ENCODE results near the gene ATXN3.
A peak's percentile ranks its signal among the peaks of the same experiment; 100 is the strongest.

ATXN3 gene

DNA sequence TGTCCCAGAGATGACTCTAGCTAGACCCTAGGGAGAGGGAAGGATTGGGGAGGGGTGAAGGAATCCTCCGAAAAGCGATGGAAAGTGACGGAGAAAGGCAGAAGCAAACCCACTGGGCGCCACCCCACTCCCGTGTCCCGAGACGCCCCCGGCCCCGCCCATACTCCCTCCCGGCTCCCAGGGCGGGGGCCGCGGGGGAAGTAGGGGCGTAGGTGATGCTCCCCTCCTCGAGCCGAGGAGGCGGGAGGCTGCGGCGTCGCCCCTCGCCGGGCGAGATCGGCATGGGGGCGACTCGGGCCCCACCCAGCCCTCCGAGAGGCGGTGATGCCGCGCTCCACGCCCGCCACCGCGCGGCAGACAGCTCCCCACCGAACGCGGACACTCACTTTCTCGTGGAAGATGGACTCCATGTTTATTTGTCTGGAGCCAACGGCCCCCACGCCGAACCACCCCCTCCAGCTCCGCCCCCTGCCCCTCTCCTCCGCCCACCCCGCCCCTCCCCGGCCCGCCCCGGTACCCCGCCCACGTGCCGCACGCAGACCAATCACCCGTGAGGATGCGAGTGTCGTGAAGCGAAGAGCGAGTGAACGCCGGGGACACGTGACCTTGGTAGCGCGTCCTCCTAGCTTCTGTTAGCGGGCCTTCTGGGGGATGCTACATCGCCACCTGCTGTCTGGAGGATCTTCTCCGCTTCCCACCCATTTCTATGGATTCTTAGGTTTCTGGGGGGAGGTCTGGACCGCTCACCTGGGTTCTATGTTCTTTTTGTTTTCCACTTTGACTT is at the start of gene ATXN3:
ATXN3 (minus strand) TSS at position 440 of the 784 bp plus-strand sequence; CDS start at position 410, 30 bp downstream.
- Histone ChIP-seq H3K4me1 (peaks cover 21 to 53% (median 31%) of the 10 kb centered on the region in 10 experiments), H3K9ac (peak within 1 kb of the TSS; percentile 84 to 97 (median 93)), H3K27me3 (no peaks in the 10 kb centered on the region), H3K4me3 (peak within 1 kb of the TSS; percentile 62 to 99 (median 86)), H4K20me1 (peaks cover 9 to 46% (median 32%) of the 10 kb centered on the region in 11 experiments; a peak in 17 of 22 replicates), H3K4me2 (peak within 1 kb of the TSS; percentile 70 to 97 (median 91)), H3K27ac (peak within 1 kb of the TSS; percentile 78 to 97 (median 92)), H3K36me3 (0 out of 22 replicates have a peak, but pooled peaks cover 0 to 3% (median 0%) of the 10 kb centered on the region in 11 experiments), H3K9me3 (replicated peaks in 1 of 11) (no peaks in the 10 kb centered on the region)
- no peak for TF ChIP-seq Cebpa-rat (IDR thresholded peaks at IDR 0.05)

DNA sequence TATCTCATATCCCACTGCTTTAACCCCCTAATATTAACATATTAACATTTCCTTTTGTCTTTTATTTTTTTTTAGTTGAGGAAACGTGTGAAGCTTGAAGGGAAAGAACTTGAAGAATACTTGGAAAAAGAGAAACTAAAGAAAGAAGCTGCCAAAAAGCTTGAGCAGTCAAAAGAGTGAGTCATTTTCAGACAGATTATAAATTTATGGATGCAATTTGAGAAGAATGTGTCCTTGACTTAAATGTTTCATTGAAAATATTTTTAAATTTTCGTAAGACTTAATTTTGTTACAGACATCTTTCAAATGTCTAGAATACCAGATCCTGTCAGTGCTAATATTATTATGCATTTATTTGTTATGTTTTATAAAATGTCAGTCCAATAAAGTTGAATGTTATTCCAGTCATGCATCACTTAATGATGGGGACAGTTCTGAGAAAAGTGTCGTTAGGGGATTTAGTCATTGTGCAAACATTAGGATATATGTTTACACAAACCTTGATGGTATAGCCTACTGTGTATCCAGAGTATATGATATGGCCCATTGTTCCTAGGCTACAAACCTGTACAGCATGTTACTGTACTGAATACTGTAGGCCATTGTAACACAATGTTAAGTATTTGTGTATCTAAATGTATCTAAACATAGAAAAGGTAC is 48.0 kb upstream of the ATXN3 start:
- Histone ChIP-seq H3K9ac (no peak overlapping the region), H3K36me3 (peaks cover 80 to 98% (median 91%) of the 10 kb centered on the region in 11 experiments), H4K20me1 (peaks cover 0 to 7% (median 0%) of the 10 kb centered on the region in 11 experiments; a peak in 2 of 22 replicates), H3K27ac (no peak overlapping the region), H3K4me2 (no peak overlapping the region), H3K27me3 (no peaks in the 10 kb centered on the region), H3K4me1 (no peaks in the 10 kb centered on the region), H3K9me3 (replicated peaks in 1 of 11) (no peaks in the 10 kb centered on the region), H3K4me3 (no peak overlapping the region)
- TF ChIP-seq Cebpa-rat (IDR thresholded peaks at IDR 0.05), result no peak

DNA sequence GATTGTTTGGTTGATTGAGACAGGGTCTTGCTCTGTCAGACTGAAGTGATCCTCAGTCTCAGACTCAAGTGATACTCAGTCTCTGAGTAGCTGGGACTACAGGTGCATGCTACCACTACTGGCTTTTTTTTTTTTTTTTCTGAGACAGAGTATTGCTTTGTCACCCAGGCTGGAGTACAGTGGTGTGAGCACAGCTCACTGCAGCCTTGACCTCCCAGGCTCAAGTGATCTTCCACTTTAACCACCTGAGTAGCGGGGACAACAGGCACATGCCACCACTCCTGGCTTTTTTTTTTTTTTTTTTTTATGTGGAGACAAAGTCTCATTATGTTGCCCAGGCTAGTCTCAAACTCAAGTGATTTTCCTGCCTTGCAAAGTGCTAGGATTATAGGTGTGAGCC is 47.2 kb upstream of the ATXN3 start:
- no peak overlapping the region for H3K4me3 ChIP-seq
- H3K36me3 ChIP-seq, result peaks cover 80 to 98% (median 91%) of the 10 kb centered on the region in 11 experiments
- no peaks in the 10 kb centered on the region for H3K9me3 ChIP-seq (replicated peaks in 1 of 11)
- peaks cover 0 to 6% (median 0%) of the 10 kb centered on the region in 11 experiments; a peak in 3 of 22 replicates for H4K20me1 ChIP-seq
- H3K27ac ChIP-seq, result no peak overlapping the region
- no peak for TF ChIP-seq Cebpa-rat (IDR thresholded peaks at IDR 0.05)
- H3K27me3 ChIP-seq, result no peaks in the 10 kb centered on the region
- no peak overlapping the region for H3K9ac ChIP-seq
- H3K4me1 ChIP-seq, result no peaks in the 10 kb centered on the region
- H3K4me2 ChIP-seq, result no peak overlapping the region

DNA sequence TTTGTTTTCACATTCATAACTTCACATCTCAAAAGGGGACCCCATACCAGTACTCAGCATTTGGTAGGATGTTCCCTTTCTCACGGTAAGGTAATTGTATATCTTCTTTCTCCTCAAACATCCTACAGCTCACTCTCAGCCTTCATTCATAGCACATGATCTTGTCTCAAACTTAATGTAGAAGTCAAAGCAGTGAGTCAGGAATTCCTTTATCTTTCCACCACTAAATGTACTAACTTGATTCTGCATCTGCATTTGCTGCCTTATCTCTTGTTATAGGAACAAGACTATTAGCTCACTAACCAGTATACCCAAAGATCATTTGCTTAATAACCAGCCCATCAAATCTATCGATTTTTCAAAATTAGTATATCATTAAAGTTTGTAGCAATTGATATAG is 38.3 kb upstream of the ATXN3 start:
- Histone ChIP-seq H3K36me3 (peaks cover 94 to 100% (median 98%) of the 10 kb centered on the region in 11 experiments), H3K9me3 (replicated peaks in 1 of 11) (no peaks in the 10 kb centered on the region), H3K4me1 (no peaks in the 10 kb centered on the region), H3K27me3 (no peaks in the 10 kb centered on the region), H3K9ac (no peak overlapping the region), H3K4me2 (no peak overlapping the region), H3K4me3 (no peak overlapping the region), H3K27ac (no peak overlapping the region), H4K20me1 (peaks cover 0 to 10% (median 0%) of the 10 kb centered on the region in 11 experiments; a peak in 8 of 22 replicates)
- no peak for TF ChIP-seq Cebpa-rat (IDR thresholded peaks at IDR 0.05)

DNA sequence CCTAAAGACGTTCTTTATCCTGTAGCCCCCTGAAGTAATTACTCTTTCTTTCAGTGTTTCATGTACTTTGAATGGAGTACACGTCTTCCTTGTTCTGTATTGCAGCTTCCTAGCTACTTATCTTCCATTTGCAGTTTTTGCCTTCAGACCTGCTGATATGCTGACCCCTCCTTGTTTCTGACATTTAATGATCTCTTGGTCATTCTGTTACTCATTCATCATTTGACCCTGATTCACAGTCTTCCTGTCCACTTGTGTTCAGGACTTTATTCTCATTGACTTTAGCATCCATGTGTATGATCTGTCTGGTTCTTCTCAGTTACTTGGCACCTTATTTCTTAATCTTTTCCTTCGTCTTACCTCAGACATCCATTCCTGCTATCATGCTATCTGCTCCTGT is 37.6 kb upstream of the ATXN3 start:
- peaks cover 0 to 10% (median 0%) of the 10 kb centered on the region in 11 experiments; a peak in 7 of 22 replicates for H4K20me1 ChIP-seq
- no peaks in the 10 kb centered on the region for H3K9me3 ChIP-seq (replicated peaks in 1 of 11)
- no peak overlapping the region for H3K27ac ChIP-seq
- H3K4me2 ChIP-seq, result no peak overlapping the region
- peaks cover 94 to 100% (median 98%) of the 10 kb centered on the region in 11 experiments for H3K36me3 ChIP-seq
- H3K4me1 ChIP-seq, result no peaks in the 10 kb centered on the region
- no peak overlapping the region for H3K9ac ChIP-seq
- no peak for TF ChIP-seq Cebpa-rat (IDR thresholded peaks at IDR 0.05)
- no peaks in the 10 kb centered on the region for H3K27me3 ChIP-seq
- H3K4me3 ChIP-seq, result no peak overlapping the region

DNA sequence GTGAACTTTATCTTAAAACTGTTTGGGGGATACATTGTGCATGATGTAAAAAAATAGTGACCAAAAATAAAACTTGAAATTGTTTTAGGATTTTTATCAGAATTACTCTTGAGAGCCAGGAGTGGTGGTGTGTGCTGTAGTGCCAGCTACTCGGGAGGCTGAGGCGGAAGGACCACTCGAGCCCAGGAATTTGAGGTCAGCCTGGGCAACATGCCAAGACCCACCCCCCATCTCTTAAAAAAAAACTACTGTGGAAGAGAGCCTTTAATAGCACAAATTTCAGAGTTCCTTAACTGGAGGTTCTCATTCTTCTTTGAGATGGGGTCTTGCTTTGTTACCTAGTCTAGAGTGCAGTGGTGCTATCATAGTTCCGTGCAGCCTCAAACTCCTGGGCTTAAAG is 36.9 kb upstream of the ATXN3 start:
- Histone ChIP-seq H3K9ac (no peak overlapping the region), H4K20me1 (peaks cover 0 to 10% (median 0%) of the 10 kb centered on the region in 11 experiments; a peak in 5 of 22 replicates), H3K27ac (no peak overlapping the region), H3K4me3 (no peak overlapping the region), H3K36me3 (peaks cover 94 to 100% (median 98%) of the 10 kb centered on the region in 11 experiments), H3K9me3 (replicated peaks in 1 of 11) (no peaks in the 10 kb centered on the region), H3K27me3 (no peaks in the 10 kb centered on the region), H3K4me1 (no peaks in the 10 kb centered on the region), H3K4me2 (no peak overlapping the region)
- TF ChIP-seq Cebpa-rat (IDR thresholded peaks at IDR 0.05), result no peak

DNA sequence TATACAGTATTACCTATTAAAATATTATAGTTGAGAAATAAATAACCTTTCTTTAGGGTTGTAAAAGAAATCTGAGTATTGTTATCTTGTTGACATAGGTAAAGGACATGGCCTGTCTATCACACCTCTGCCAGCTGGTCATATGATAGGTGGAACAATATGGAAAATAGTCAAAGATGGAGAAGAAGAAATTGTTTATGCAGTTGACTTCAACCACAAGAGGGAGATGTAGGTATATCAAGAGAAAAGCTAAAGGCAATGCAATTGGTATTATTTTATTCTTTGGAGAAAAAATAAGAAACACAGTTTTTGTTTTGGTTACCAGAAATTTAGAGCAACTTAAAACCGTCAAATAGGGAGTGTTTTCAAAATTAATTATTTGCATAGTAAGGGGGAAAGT is 28.9 kb upstream of the ATXN3 start:
- H3K9ac ChIP-seq, result no peak overlapping the region
- H3K27ac ChIP-seq, result no peak overlapping the region
- TF ChIP-seq Cebpa-rat (IDR thresholded peaks at IDR 0.05), result no peak
- H3K4me2 ChIP-seq, result no peak overlapping the region
- H3K9me3 ChIP-seq (replicated peaks in 1 of 11), result no peaks in the 10 kb centered on the region
- H4K20me1 ChIP-seq, result peaks cover 0 to 7% (median 0%) of the 10 kb centered on the region in 11 experiments; a peak in 4 of 22 replicates
- peaks cover 88 to 100% (median 98%) of the 10 kb centered on the region in 11 experiments for H3K36me3 ChIP-seq
- H3K4me1 ChIP-seq, result peaks cover 0 to 22% (median 11%) of the 10 kb centered on the region in 10 experiments; a peak in 13 of 20 replicates
- no peak overlapping the region for H3K4me3 ChIP-seq
- H3K27me3 ChIP-seq, result no peaks in the 10 kb centered on the region

DNA sequence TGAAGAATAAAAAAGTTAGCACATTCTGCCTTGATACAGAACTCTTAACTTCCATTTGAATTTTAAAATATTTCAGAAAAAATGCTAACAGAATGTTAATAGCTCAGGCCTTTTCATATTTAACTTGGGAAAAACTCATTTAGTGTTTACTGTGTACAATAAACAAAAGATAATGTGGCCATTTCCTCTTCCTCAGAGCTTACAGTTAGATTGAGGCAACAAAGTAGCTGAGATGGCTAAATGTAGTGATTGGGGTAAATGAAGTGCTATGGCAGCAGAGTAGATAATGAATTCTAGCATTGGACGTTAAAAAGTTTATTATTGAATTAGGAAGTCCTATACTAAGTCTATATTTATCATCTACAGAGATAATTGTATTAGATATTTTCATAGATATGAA is 28.1 kb upstream of the ATXN3 start:
- Histone ChIP-seq H3K4me3 (no peak overlapping the region), H3K9me3 (replicated peaks in 1 of 11) (no peaks in the 10 kb centered on the region), H3K9ac (no peak overlapping the region), H3K4me1 (peaks cover 0 to 22% (median 11%) of the 10 kb centered on the region in 10 experiments; a peak in 13 of 20 replicates), H3K27ac (peak overlapping the region in 1 of 11 experiments; percentile 17; a peak in 1 of 22 replicates), H4K20me1 (peaks cover 0 to 14% (median 4%) of the 10 kb centered on the region in 11 experiments; a peak in 8 of 22 replicates), H3K36me3 (peaks cover 84 to 100% (median 98%) of the 10 kb centered on the region in 11 experiments), H3K4me2 (no peak overlapping the region), H3K27me3 (no peaks in the 10 kb centered on the region)
- TF ChIP-seq Cebpa-rat (IDR thresholded peaks at IDR 0.05), result no peak

DNA sequence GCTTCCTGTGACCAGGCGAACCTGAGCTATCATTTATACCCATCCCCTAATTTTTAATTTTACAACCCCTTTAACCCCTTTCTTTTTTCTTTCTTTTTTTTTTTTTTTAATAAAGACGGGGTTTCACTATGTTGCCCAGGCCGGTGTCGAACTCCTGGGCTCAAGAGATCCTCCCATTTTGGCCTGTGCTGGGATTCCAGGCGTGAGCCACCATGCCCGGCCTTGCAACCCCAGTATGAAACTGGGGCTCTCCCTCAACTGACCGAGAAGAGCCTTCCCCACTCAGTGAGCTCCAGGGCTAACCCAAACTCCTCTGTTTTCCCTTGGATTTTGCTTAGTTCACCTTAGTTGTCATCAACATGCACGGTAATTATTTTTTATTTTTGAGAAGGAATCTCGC is 16.4 kb upstream of the ATXN3 start:
- H3K9me3 ChIP-seq (replicated peaks in 1 of 11), result no peaks in the 10 kb centered on the region
- H3K4me2 ChIP-seq, result peak overlapping the region; percentile 80 to 96 (median 90)
- no peaks in the 10 kb centered on the region for H3K27me3 ChIP-seq
- H3K4me3 ChIP-seq, result peak overlapping the region; percentile 78 to 96 (median 84)
- peaks cover 0 to 18% (median 0%) of the 10 kb centered on the region in 11 experiments; a peak in 3 of 22 replicates for H4K20me1 ChIP-seq
- H3K27ac ChIP-seq, result peak overlapping the region; percentile 96 to 100 (median 99)
- H3K4me1 ChIP-seq, result peaks cover 24 to 58% (median 45%) of the 10 kb centered on the region in 10 experiments
- H3K36me3 ChIP-seq, result peaks cover 34 to 66% (median 50%) of the 10 kb centered on the region in 11 experiments; a peak in 21 of 22 replicates
- no peak for TF ChIP-seq Cebpa-rat (IDR thresholded peaks at IDR 0.05)
- peak overlapping the region; percentile 95 to 100 (median 99) for H3K9ac ChIP-seq

Measured in BLaER1 treated with 17β-estradiol and CSF1 and Interleukin-3, amounts not matched to agents 10 nM and 100 nM (cell line).